H1 (cell line): ENCODE measurements around the gene TAF4. TPM values are rescaled to one million over a fixed set of nuclear protein-coding genes. Genes with fewer than 3 reads are reported as not detected.

Source experiments
- POLR2AphosphoS5 ChIP-seq: IDR thresholded peaks from 2 replicates; pipeline ENCODE4 v1.6.1; 2011; ENCODE audit warnings: low read depth, low read length
- SIN3A ChIP-seq, 2 experiments: IDR thresholded peaks in 1 of 2; conservative IDR thresholded peaks in 1 of 2; 2 replicates each; pipeline ENCODE4 v1.6.1; 2011 to 2012; ENCODE audit warnings: low read length in 2 of 2, improper control_type of control experiment in 1 of 2, low read depth in 1 of 2, mild to moderate bottlenecking in 1 of 2
- SP4 ChIP-seq: IDR thresholded peaks from 2 replicates; pipeline ENCODE4 v1.6.1; 2012; ENCODE audit warnings: low read length, inconsistent platforms
- polyA plus RNA-seq, 7 experiments: library from polyadenylated mRNA; depleted of rRNA in 3 of 7; stranded (reverse) in 5 of 7; unstranded in 2 of 7; fragments of >200 nt in 5 of 7; fragments of 200-250 nt in 2 of 7; gene quantifications; 1 replicate in 5 of 7; 2 replicates in 1 of 7; 4 replicates in 1 of 7; pipeline versions ENCODE4 v1.2.1 to v1.2.3, GENCODE V29; 2011 to 2013; ENCODE audit warnings: missing spikeins in 2 of 7, mixed read lengths in 2 of 7
- total RNA-seq: library from RNA; stranded (reverse); fragmentation: NEBNext Ultra II Directional; extraction: Animal tissue kit (Norgen Biotek cat#: 25700); gene quantifications from 2 replicates; pipeline ENCODE4 v1.2.1, GENCODE V29; 2021
- TF ChIP-seq, protein P1 (sequence below): IDR thresholded peaks from 2 replicates; pipeline ENCODE4 v1.6.1; 2011; ENCODE audit warnings: low read length, improper control_type of control experiment

Gene TAF4
- total and polyA plus RNA-seq, 2 of the 8 experiments (the other 6 are each of a cell fraction or from before 2014, with no cell fraction given) = 16.0 to 30.1 TPM

- TF ChIP-seq, protein P1, sequence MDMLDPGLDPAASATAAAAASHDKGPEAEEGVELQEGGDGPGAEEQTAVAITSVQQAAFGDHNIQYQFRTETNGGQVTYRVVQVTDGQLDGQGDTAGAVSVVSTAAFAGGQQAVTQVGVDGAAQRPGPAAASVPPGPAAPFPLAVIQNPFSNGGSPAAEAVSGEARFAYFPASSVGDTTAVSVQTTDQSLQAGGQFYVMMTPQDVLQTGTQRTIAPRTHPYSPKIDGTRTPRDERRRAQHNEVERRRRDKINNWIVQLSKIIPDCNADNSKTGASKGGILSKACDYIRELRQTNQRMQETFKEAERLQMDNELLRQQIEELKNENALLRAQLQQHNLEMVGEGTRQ = no peak
- TF ChIP-seq SP4 (no peak), SIN3A (conservative IDR thresholded peaks at IDR 0.05 in 1 of 2, IDR thresholded peaks at IDR 0.05 in 1 of 2; ENCODE audit: low read depth in 1 of 2, low read length in 2 of 2) (no peak), POLR2AphosphoS5 (no peak)
- TF ChIP-seq, all 59 proteins: peak for 0
These were observed 2.2 kb downstream of the TAF4 start (continued) for GRCh38 chr20:62063315-62063980.
